Renal cortical epithelial cell (primary cell): Measurements from ENCODE around the gene SUMF2. TPM values are rescaled to one million over a fixed set of nuclear protein-coding genes. Genes with fewer than 3 reads are reported as not detected.
"Not testable (repeated sequence)": the region's sequence is repeated elsewhere in the genome, so short reads cannot be mapped to it uniquely, and the experiment has no call there.

Experiments used
- DNase-seq: peaks from one replicate; pipeline ENCODE4 v3.0.0-alpha.2; 2011; ENCODE audit warnings: low read depth
- total RNA-seq: library from RNA; depleted of rRNA; stranded (reverse); fragments of >200 nt; gene quantifications from 2 replicates; pipeline ENCODE4 v1.2.3, GENCODE V29; 2014

SUMF2 gene
- total RNA-seq, 1 donor from 2014 or later: 130 TPM

- DNase-seq: peak; percentile 49
Observed at GRCh38 chr7:56062382-56062781, 1.7 kb upstream of the SUMF2 start.

GRCh38 chr7:56063500-56063881, 595 bp upstream of the SUMF2 start:
- DNase-seq: no peak

DNA sequence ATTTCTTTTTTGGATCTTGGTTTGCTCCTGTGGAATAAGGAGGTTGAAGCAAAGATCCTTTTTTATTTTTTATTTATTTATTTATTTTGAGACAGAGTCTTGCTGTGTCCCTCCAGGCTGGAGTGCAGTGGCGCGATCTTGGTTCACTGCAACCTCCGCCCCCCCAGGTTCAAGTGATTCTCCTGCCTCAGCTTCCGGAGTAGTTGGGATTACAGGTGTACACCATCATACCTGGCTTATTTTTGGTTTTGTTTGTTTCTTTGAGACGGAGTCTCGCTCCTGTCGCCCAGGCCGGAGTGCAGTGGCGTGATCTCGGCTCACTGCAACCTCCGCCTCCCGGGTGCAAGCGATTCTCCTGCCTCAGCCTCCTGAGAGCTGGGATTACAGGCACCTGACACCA, 2.3 kb downstream of the SUMF2 start:
- DNase-seq: not testable (repeated sequence)

GRCh38 chr7:56074371-56074791, 10.3 kb downstream of the SUMF2 start:
- DNase-seq: peak; percentile 62

GRCh38 chr7:56077681-56078080, 13.6 kb downstream of the SUMF2 start:
- no peak for DNase-seq

- no peak for DNase-seq
Observed at GRCh38 chr7:56078196-56078595, 14.1 kb downstream of the SUMF2 start.

DNA sequence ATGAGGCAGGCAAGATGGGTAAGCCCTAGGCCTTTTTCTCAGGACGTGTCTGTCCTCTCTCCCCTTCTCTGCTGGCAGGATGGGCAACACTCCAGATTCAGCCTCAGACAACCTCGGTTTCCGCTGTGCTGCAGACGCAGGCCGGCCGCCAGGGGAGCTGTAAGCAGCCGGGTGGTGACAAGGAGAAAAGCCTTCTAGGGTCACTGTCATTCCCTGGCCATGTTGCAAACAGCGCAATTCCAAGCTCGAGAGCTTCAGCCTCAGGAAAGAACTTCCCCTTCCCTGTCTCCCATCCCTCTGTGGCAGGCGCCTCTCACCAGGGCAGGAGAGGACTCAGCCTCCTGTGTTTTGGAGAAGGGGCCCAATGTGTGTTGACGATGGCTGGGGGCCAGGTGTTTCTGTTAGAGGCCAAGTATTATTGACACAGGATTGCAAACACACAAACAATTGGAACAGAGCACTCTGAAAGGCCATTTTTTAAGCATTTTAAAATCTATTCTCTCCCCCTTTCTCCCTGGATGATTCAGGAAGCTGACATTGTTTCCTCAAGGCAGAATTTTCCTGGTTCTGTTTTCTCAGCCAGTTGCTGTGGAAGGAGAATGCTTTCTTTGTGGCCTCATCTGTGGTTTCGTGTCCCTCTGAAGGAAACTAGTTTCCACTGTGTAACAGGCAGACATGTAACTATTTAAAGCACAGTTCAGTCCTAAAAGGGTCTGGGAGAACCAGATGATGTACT, 15.5 kb downstream of the SUMF2 start:
- DNase-seq: no peak

GRCh38 chr7:56080726-56081435, 16.8 kb downstream of the SUMF2 start:
- DNase-seq: not testable (repeated sequence)

GRCh38 chr7:56081626-56082340, 17.7 kb downstream of the SUMF2 start:
- DNase-seq: no peak

- peak; percentile 32 for DNase-seq
Observed at GRCh38 chr7:56083150-56083785, 19.2 kb downstream of the SUMF2 start.

- no peak for DNase-seq
Observed at GRCh38 chr7:56086761-56087160, 22.7 kb downstream of the SUMF2 start.

DNA sequence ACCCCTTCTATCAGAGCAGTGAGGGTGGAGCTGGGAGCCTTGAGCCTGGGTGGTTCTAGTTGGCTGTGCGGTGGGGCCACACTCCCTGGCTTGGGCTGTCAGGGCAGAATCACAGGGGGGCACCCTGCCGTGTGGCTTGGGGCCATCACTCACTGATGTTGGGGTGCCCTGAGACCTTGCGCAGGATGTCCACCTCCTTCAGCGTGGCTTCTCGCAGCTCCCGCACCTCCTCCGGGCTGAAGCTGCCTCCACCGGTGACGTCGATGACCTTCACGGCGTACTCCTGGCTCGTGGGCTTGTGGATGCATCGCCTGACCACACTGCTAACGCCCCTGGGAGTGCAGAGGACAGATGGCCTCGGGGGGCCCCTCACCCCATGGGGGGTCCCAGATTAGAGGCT, 23.4 kb downstream of the SUMF2 start:
- no peak for DNase-seq

DNA sequence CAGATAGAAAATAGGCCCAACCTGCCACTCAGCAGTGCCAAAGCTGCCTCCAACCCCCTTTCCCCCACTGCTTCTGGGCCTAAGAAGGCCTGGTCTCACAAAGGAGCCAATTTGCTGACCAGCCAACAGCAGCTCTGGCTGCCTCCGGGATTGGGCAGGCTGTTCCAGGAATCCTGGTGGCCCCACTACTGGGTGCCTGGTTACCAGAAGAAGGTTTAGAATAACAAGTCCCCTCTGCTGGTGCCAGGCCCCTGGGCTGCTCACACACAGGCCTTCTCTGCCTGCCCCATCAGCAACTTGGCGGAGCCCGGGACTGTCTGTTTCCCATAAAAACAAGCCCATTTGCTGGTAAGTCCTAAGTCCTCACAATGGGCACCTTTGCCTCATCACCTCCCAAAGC, 27.5 kb downstream of the SUMF2 start:
- DNase-seq: no peak

DNA sequence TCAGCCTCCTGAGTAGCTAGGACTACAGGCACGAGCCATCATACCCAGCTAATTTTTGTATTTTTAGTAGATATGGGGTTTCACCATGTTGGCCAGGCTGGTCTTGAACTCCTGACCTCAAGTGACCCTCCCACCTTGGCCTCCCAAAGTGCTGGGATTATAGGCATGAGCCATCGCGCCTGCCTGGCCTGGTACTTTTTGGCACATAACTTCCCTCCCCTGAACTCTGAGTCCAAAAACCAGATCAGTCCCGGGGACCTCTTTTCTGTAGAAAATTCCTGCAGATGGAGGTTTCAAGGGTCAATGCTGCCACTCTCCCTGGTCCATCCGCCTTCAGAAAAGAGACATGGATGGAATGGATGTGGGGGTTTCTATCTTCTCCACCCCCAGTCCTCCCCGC, 28.3 kb downstream of the SUMF2 start:
- not testable (repeated sequence) for DNase-seq

GRCh38 chr7:56092789-56093531, 28.9 kb downstream of the SUMF2 start, which contains the start of gene PHKG1:
TSS of gene PHKG1 (minus strand) at chr7:56092952. CDS start at chr7:56088941, 4,011 bp downstream.
- peak; percentile 35 for DNase-seq

GRCh38 chr7:56097700-56098099, 33.6 kb downstream of the SUMF2 start:
- DNase-seq: peak; percentile 16

DNA sequence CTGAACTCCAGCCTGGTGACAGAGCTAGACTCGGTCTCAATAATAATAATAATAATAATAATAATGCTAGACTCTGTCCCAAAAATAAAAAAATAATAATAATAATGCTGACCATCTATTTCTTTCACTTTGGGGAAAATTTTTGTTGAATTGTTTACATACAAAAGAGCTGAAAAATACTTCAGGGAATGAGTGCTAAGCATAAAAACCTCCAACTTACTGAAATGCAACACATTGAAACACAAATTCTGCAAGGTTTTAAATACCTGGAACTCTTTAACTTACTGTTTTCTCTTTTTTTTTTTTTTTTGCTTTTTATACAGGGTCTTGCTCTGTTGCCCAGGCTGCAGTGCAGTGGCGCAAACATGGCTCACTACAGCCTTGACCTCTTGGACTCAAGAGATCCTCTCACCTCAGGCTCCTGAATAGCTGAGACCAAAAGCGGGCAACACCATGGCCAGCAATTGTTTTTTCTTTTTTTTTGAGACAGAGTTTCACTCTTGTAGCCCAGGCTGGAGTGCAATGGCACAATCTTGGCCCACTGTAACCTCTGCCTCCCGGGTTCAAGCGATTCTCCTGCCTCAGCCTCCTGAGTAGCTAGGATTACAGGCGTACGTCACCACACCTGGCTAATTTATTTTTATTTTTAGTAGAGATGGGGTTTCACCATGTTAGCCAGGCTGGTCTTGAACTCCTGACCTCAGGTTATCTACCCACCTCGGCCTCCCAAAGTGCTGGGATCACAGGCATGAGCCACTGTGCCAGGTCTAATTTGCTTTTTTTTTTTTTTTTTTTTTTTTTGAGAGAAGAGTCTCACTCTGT, 34.3 kb downstream of the SUMF2 start:
- not testable (repeated sequence) for DNase-seq

GRCh38 chr7:56099653-56100052, 35.6 kb downstream of the SUMF2 start:
- no peak for DNase-seq

GRCh38 chr7:56104138-56104537, 40.1 kb downstream of the SUMF2 start:
- DNase-seq: not testable (repeated sequence)

- peak; percentile 78 for DNase-seq
Observed at GRCh38 chr7:56105508-56105907, 41.4 kb downstream of the SUMF2 start.
